ENCODE results near the gene DCHS2.

DCHS2 gene

DNA sequence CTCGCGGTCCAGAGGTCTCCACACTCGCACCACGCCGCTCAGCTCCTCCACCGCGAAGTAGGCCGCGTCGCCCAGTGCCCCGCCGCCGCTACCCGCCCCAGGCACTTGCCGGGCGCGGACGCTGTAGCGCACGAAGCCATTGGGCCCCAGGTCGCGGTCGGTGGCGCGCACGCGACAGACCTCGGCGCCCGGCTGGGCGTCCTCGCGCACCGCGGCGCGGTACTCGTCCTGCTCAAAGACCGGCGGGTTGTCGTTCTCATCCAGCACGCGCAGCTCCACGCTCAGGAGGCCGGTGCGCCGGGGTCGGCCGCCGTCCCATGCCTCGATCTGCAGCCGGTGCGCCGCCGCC, 1.4 kb downstream of the DCHS2 start:
- DNase-seq = no peak

GRCh38 chr4:154489558-154490233, 1.9 kb downstream of the DCHS2 start:
- no peak for DNase-seq

GRCh38 chr4:154487145-154487544, 4.5 kb downstream of the DCHS2 start:
- DNase-seq = no peak

DNA sequence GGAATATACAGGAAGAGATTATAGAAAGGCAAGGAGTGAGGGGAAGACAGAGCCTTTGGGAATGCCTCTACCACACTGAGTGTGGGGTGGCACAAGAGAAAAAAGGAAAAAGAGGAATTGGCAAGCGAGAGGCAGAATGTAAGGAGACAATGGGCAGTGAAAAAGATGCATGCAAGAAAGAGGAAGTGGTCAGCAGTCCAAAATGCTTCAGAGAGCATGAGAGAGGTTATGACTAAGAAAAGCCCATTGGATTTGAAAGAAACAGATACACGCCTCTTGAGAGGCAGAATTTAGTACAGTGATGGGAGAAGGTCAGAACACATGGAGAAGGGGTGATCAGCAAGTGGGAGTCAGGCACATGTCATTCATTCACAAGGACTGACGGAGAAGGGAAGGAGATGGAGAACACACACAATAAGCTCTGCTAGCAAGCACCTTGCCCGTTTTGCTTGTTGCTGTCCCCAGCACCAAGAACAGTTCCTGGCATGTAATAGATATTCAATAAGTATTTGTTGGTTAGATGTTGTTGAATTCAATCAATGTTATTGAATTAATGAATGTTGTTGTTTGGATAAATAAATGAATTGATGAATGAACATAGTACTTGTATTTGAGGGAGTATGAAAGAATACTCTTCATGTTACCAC, 6.3 kb downstream of the DCHS2 start:
- no peak for DNase-seq

- DNase-seq = no peak
These were observed 13.1 kb downstream of the DCHS2 start for GRCh38 chr4:154478547-154478946.

GRCh38 chr4:154478128-154478527, 13.5 kb downstream of the DCHS2 start:
- no peak for DNase-seq

DNA sequence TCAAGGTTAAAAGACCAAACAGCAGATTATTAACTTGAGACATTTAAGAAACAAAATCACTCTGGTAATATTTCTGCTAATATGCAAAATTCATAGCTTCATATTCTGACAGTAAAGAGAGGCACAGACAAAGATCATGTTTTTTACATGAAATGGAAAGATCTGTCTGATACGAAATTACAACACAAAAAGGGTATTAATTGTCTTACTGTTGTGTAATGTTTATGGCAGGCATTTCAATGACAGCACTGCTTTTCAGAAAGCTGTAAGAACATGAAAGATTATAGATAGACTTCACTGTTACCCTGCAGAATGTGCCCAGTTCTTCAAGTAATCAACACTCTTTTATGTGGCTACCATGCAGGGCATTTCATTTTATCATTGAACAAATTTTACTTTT, 15.4 kb downstream of the DCHS2 start:
- no peak for DNase-seq

DNA sequence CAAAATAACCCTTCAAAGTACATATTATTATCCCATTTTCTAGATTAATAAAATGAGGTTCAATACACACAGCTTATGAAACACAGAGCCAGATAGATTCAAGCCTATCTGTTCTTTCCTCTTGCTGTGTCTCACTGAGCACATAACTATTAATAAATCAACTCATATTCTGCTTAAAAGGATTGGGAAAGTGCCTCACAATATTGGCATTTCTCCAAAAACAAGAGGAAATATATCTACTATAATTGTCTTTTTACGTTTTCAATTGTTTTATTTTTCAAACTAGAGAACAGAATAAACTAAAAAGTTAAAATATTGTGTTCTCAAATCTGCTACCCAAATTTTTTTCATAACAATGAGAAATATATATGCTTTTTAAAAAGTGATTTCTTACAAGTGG, 15.8 kb downstream of the DCHS2 start:
- no peak for DNase-seq

DNA sequence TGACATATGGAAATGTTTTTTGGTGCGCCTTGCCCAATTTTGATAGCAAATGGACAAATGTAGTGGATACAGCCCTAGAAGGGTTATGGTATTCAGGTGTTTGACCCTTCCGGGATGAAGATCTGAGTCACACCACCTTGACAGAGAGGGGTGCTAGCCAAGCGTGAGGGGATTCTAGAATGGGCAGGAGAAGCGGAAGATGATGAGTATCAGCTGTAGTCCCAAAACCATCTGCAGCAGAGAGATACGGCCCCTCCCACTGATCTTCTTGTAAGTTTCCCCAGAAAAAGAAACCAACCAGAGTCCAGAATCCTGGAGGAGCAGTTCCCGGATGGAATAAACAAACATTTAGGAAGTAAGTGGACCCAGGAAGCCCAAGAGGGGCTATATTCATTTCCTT, 18.1 kb downstream of the DCHS2 start:
- DNase-seq = no peak

GRCh38 chr4:154472858-154473257, 18.7 kb downstream of the DCHS2 start:
- no peak for DNase-seq

DNA sequence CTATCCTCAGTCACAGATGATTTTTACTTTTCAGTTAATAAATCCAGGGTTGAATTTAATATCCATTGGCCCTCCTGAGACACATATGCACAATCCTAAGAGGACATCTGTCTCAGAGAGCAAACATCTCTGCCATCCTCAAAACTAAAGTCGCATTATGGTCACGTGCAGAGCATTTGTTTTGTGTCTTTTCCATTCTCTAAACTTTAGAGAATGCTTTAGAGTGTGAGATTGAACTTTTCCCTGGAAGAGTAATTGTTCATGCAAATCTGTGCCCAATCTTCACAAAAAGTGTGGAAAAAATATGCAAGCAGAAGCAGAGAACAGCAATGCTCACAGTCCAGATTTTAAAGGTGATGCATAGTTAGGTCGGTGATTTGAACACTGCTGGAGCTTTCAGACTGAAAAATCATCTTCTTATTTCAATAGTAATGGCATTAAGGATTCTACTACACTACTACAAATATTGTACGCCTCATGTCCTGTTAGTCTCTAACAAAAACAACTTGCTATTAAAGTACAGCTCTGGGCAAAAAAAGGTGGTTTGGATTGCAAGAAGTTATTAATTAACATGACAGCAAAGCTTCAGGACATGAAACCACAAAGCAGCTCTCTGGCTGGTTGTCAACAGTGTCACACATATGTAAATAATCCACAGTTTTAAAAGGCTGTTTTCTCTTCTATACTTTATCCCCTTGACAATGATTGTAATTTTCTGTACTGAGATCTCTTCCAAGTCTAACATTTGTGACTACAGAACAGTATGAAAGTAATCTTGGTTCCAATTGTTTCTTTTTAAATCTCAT, 19.9 kb downstream of the DCHS2 start:
- DNase-seq = no peak

GRCh38 chr4:154471032-154471431, 20.6 kb downstream of the DCHS2 start:
- no peak for DNase-seq

- DNase-seq = no peak
These were observed 23.7 kb downstream of the DCHS2 start for GRCh38 chr4:154467886-154468285.

- DNase-seq = no peak
These were observed 25.3 kb downstream of the DCHS2 start for GRCh38 chr4:154466336-154466735.

DNA sequence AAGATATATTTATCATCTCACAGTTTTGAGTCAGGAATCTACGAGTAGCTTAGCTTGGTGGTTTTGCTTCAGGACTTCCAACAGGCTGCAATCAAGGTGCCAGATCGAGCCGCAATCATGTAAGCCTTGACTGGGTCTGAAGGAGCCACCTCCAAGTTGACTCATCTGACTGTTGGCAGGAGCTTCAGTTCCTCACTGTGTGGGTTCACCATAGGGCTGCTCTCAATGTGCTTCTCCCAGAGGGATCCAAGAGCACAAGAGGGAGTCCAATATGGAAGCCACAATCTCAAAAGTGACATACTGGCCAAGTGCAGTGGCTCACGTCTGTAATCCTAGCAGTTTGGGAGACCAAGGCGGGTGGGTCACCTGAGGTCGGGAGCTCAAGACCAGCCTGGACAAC, 26.5 kb downstream of the DCHS2 start:
- DNase-seq = no peak

DNA sequence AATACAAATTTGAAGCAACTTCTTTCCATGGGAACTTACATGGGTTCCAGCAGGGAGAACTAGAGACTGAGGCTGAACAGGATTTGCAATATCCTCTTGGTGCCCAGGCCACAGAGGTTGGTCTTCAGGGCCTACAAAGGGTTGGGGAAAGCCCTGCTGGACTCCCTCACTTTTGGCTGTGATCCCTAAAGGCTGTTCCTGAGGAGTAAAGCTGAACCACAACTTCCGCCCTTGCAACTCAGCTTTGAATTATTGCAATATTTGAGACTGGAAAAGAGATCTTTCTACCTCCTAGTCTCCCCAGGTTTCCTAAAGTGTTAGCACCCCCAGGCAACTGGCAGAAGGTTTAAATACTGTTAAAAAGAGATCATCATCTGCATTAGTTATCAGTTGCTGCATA, 26.9 kb downstream of the DCHS2 start:
- no peak for DNase-seq

DNA sequence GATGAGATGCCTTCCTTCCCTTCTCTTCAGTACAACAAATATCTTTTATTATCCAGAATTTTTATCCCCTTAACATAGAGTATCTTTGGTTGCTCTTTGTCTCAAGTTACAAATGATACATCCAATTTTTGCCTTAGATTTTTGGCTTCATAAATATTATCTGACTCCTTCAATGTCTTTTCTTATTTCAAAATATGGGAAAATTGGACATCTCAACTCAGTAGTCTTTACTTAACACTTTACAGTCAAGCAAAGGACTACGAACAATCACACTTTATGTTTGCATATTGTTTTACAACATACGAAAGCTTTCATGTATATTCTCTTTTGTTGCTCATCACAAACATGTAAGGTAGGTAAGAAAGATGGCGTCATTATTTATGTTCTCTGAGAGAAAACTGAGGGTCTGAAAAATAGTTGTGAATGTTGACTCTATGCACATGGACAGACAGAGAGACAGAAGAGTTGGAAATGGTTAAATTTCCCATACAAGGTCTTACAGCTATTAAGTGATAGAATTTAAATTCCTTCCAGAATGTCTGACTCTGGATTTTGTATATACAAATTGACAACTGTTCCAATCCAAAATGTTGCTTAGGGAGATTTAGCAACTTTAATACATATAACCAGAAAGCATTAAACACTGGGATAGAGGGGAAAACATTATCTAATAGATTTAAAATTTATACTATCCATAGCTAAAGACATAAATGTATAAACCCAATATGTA, 29.4 kb downstream of the DCHS2 start:
- no peak for DNase-seq

GRCh38 chr4:154457471-154457870, 34.1 kb downstream of the DCHS2 start:
- no peak for DNase-seq

GRCh38 chr4:154456889-154457288, 34.7 kb downstream of the DCHS2 start:
- DNase-seq = no peak

- no peak for DNase-seq
These were observed 35.4 kb downstream of the DCHS2 start for GRCh38 chr4:154456240-154456639.

GRCh38 chr4:154455111-154455510, 36.5 kb downstream of the DCHS2 start:
- DNase-seq = no peak

- DNase-seq = no peak
These were observed 36.9 kb downstream of the DCHS2 start for GRCh38 chr4:154454710-154455109.

- no peak for DNase-seq
These were observed 38.7 kb downstream of the DCHS2 start for GRCh38 chr4:154452798-154453346.

All from NCI-H187 (cell line).